GM19372 (cell line): ENCODE measurements around the gene CCDC13.

Source experiments
- ATAC-seq: cut with Tn5 transposase; IDR thresholded peaks from one replicate; pipeline ENCODE4 v1.9.1; 2021; ENCODE audit warnings: mild to moderate bottlenecking, low read depth, moderate library complexity; ENCODE audit not compliant: unreplicated experiment

The CCDC13 gene

GRCh38 chr3:42736081-42736480 lies 37.0 kb downstream of the CCDC13 start:
- no peak for ATAC-seq

- ATAC-seq: no peak
Observed at GRCh38 chr3:42735615-42736014, 37.4 kb downstream of the CCDC13 start.

- ATAC-seq: no peak
Observed at GRCh38 chr3:42735019-42735418, 38.0 kb downstream of the CCDC13 start.

GRCh38 chr3:42734263-42734860 lies 38.7 kb downstream of the CCDC13 start:
- no peak for ATAC-seq

GRCh38 chr3:42733501-42734262 lies 39.4 kb downstream of the CCDC13 start:
- no peak for ATAC-seq

- no peak for ATAC-seq
Observed at GRCh38 chr3:42732829-42733459, 40.1 kb downstream of the CCDC13 start.

- ATAC-seq: no peak
Observed at GRCh38 chr3:42732196-42732828, 40.7 kb downstream of the CCDC13 start.

GRCh38 chr3:42731476-42732195 lies 41.4 kb downstream of the CCDC13 start:
- no peak for ATAC-seq

- no peak for ATAC-seq
Observed at GRCh38 chr3:42730706-42731420, 42.2 kb downstream of the CCDC13 start.

GRCh38 chr3:42730294-42730693 lies 42.8 kb downstream of the CCDC13 start:
- no peak for ATAC-seq

- no peak for ATAC-seq
Observed at GRCh38 chr3:42729404-42730145, 43.5 kb downstream of the CCDC13 start.

GRCh38 chr3:42728668-42729364 lies 44.2 kb downstream of the CCDC13 start:
- ATAC-seq: no peak

- no peak for ATAC-seq
Observed at GRCh38 chr3:42728056-42728455, 45.0 kb downstream of the CCDC13 start.

- ATAC-seq: no peak
Observed at GRCh38 chr3:42725454-42725853, 47.6 kb downstream of the CCDC13 start.

GRCh38 chr3:42723219-42723618 lies 49.8 kb downstream of the CCDC13 start:
- ATAC-seq: no peak
